ENCODE measurements around the gene STAT3. TPM values are rescaled to one million over a fixed set of nuclear protein-coding genes. Genes with fewer than 3 reads are reported as not detected.

Gene STAT3
- total RNA-seq, 4 donors from 2014 or later: 134 to 255 (median 180) TPM

DNA sequence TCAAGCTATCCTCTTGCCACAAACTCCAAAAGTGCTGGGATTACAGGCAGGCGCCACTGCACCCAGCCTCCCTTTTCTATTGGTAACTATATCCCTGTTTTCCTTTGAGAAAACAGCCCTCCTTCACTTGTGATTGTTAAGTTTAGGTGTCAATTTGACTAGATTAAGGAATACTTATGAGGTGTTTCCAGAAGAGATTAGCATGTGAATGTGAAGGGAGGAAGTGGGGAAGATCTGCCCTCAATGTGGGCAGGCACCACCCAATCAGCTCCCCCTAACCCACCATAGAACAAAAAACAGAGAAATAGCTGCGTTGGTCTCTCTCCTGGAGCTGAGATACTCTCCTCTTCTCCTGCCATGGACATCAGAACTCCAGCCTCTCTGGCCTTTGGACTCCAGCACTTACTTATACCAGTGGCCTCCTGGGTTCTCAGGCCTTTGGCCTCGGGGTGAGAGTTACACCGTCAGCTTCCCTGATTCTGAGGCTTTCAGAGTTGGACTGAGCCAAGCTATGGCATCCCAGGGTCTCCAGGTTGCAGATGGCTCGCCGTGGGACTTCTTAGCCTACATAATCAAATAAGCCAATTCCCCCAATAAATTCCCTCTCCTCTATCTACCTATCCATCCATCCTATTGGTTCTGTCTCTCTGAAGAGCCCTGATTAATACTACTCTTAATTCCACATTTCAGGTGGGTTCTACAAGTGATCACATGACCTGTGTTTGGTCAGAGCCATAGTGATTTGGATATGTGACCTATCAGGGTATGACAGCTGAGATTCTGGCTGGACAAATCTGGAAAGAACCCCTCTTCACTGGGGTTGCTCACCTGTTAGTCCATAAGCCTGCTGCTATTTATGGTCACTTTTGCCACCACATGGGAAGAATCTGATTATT, 12.0 kb upstream of the STAT3 start:
- TF ChIP-seq, protein P1, sequence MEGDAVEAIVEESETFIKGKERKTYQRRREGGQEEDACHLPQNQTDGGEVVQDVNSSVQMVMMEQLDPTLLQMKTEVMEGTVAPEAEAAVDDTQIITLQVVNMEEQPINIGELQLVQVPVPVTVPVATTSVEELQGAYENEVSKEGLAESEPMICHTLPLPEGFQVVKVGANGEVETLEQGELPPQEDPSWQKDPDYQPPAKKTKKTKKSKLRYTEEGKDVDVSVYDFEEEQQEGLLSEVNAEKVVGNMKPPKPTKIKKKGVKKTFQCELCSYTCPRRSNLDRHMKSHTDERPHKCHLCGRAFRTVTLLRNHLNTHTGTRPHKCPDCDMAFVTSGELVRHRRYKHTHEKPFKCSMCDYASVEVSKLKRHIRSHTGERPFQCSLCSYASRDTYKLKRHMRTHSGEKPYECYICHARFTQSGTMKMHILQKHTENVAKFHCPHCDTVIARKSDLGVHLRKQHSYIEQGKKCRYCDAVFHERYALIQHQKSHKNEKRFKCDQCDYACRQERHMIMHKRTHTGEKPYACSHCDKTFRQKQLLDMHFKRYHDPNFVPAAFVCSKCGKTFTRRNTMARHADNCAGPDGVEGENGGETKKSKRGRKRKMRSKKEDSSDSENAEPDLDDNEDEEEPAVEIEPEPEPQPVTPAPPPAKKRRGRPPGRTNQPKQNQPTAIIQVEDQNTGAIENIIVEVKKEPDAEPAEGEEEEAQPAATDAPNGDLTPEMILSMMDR (IDR thresholded peaks at IDR 0.05; ENCODE audit: low read depth): no peak

DNA sequence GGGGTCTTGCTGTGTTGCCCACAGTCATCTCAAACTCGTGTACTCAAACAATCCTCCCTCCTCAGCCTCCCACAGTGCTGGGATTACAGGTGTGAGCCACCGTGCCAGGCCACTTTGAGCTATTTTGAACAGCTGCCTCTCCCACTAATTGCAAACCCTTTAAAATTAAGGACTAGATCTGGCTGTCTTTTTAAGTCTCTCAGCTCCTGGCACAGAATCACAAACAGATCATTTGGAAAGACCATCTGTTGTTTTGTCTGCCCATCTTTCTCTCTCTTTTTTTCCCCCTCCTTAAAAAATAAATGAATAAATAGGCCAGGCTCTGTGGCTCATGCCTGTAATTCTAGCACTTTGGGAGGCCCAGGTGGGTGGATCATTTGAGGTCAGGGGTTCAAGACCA, 10.9 kb upstream of the STAT3 start:
- TF ChIP-seq, protein P1 (IDR thresholded peaks at IDR 0.05; ENCODE audit: low read depth): no peak

DNA sequence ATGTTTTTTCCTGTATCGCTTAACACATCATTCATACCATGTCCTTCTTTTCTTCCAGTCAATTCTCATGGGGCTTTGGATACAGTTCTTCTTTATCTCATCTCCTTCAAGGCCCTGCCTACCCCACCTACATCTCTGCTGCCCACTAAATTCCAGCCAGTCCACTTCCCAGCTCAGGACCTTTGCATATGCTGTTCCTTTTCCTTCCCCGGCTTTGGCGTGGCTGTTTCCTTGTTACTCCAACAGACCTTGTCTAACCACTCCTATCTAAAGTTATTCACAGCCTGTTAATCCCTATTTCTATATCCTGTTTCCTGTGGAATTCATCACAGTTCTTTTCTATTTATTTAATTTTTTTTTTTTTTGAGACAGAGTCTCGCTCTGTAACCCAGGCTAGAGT, 6.6 kb upstream of the STAT3 start:
- TF ChIP-seq, protein P1 (IDR thresholded peaks at IDR 0.05; ENCODE audit: low read depth): no peak

DNA sequence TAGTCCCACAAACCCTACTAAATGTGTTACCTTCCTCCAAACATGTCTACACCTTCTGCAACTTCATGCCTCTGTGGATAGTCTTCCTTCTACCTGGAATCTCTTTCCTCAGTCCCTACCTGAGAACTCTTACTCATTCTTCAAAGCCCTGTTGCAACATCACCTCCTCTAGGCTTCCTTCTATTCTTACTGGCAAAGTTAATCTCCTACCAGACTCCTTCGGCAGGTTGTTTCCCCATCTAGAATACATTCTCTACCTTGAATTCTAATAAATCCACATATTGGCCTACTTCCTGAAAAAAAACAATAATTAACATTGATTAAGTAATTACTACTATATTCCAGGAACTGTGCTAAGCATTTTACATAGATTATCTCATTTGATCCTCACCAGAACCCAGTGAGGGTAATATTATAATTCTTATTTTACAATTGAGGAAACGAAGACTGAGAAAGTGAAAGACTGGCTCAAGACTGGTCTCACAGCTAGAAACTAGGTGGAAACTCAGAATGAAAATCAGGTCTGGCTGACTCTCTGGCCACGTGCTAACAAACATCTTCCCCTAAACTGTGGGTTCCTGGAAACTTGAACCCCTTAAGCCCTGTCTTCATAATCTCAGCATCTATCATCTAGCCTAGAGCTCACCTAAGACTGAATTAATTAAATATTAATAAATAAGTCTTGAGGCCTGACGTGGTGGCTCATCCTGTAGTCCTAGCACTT, 4.6 kb upstream of the STAT3 start:
- TF ChIP-seq, protein P1 (IDR thresholded peaks at IDR 0.05; ENCODE audit: low read depth): no peak

DNA sequence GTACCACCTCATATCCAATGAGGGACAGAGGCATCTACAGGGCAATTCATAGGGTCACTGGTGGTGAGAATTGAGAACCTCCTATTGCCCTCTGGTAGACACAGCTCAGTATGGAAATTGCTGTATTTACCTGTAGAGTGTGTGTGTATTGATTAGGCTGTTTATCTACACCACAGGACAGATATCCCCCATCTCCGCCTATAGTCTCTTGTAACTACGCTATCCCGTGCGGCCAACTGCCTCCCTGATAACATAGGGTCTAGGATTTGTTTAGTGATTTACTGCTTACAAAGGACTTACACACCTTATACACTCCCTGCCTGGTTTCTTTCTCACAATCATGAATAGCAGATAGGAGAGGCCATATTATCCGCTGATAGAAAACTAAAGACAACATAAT, 1.7 kb upstream of the STAT3 start:
- TF ChIP-seq, protein P1 (IDR thresholded peaks at IDR 0.05; ENCODE audit: low read depth): no peak

DNA sequence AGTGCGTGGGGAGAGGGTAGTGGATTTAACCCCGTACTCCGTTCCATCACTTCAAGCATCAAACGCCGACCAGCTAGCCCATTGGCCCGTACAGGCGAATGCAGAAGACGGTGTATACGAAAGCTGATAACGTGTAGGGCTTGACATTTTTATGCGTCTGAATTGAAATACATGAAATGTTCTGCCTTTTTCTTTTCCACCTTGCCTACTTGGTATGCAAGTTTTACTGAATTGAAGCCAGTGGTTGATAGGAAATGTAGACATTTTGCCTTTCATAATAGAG, 834 bp upstream of the STAT3 start:
- TF ChIP-seq, protein P1 (IDR thresholded peaks at IDR 0.05; ENCODE audit: low read depth): no peak

DNA sequence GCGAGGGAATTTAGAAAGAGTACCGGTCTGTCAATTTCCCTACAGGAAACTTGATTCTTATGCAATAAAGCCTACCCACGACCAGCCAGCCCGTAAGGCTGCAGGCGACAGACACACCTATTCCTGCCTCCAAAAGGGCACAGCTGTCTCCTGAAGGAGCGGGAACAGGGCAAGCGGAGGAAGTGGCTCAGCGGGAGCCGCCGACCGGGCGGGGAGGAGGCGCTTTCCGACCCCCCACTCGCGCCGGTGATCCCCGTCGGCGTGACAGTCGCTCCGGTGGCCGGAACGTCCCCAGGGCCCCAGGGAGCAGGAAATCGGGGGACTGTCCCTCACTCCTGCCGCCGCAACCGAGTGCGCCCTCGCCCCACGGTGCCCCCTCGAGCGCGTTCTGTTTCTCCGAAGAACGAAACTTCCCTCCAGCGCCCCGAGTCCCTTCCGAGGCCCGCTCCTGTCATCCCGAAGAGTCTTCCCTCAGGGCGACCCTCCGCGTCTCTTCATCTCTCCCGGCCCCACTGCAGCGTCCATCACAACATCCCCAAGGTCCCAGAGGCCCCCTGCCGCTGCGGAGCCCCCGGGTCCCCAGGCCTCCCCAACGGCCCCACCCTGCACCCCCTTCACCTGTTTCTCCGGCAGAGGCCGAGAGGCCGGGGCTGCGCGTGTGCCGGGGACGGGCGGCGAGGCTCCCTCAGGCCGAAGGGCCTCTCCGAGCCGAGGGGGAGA, 421 bp downstream of the STAT3 start:
- TF ChIP-seq, protein P1 (IDR thresholded peaks at IDR 0.05; ENCODE audit: low read depth): no peak

Data from subcutaneous adipose tissue (tissue), 4 donors.